ENCODE data around the gene CDK7.

The CDK7 gene

GRCh38 chr5:69242215-69242927, 7.7 kb downstream of the CDK7 start:
- Histone ChIP-seq H3K27me3 (ENCODE audit: control insufficient read depth, low read length) (no peaks in the 10 kb centered on the region), H3F3A (ENCODE audit: control insufficient read depth, insufficient read depth) (no peaks in the 10 kb centered on the region; the same call in 1 of the 2 replicates), H4K20me1 (ENCODE audit: control insufficient read depth, insufficient read depth, low read depth, low read length) (no peaks in the 10 kb centered on the region; the same call in 1 of the 2 replicates), H3K4me2 (ENCODE audit: low read length) (no peak overlapping the region), H3K9me2 (replicated peaks; ENCODE audit: control insufficient read depth, low read length) (no peaks in the 10 kb centered on the region), H3K4me3 (ENCODE audit: low read length) (no peak overlapping the region), H3K4me1 (ENCODE audit: control insufficient read depth, low read length) (peaks cover 1% of the 10 kb centered on the region; the same call in 1 of the 2 replicates), H3K9me3 (ENCODE audit: control insufficient read depth, insufficient read depth, low read length) (peaks cover 3% of the 10 kb centered on the region; the same call in 1 of the 2 replicates), H3K36me3 (ENCODE audit: control insufficient read depth, low read length) (peaks cover 46% of the 10 kb centered on the region), H3K27ac (ENCODE audit: low read depth, low read length) (no peak overlapping the region), H3K79me2 (ENCODE audit: control insufficient read depth, low read length) (peaks cover 90% of the 10 kb centered on the region)
- TF ChIP-seq CTCF (IDR thresholded peaks at IDR 0.05; ENCODE audit: low read depth, low read length, poor library complexity, severe bottlenecking) (no peak), EZH2phosphoT487 (IDR thresholded peaks at IDR 0.05; ENCODE audit: borderline replicate concordance, low read length) (no peak)

- no peak overlapping the region for H3K4me2 ChIP-seq (ENCODE audit: low read length)
- no peaks in the 10 kb centered on the region; the same call in 1 of the 2 replicates for H3F3A ChIP-seq (ENCODE audit: control insufficient read depth, insufficient read depth)
- H3K36me3 ChIP-seq (ENCODE audit: control insufficient read depth, low read length) = peaks cover 23% of the 10 kb centered on the region
- H3K9me2 ChIP-seq (replicated peaks; ENCODE audit: control insufficient read depth, low read length) = no peaks in the 10 kb centered on the region
- H3K4me1 ChIP-seq (ENCODE audit: control insufficient read depth, low read length) = no peaks in the 10 kb centered on the region
- no peaks in the 10 kb centered on the region for H3K27me3 ChIP-seq (ENCODE audit: control insufficient read depth, low read length)
- H3K9me3 ChIP-seq (ENCODE audit: control insufficient read depth, insufficient read depth, low read length) = peaks cover 3% of the 10 kb centered on the region; the same call in 1 of the 2 replicates
- peaks cover 97% of the 10 kb centered on the region for H3K79me2 ChIP-seq (ENCODE audit: control insufficient read depth, low read length)
- H4K20me1 ChIP-seq (ENCODE audit: control insufficient read depth, insufficient read depth, low read depth, low read length) = no peaks in the 10 kb centered on the region
- H3K4me3 ChIP-seq (ENCODE audit: low read length) = no peak overlapping the region
- TF ChIP-seq CTCF (IDR thresholded peaks at IDR 0.05; ENCODE audit: low read depth, low read length, poor library complexity, severe bottlenecking) = no peak
- H3K27ac ChIP-seq (ENCODE audit: low read depth, low read length) = no peak overlapping the region
Observed at GRCh38 chr5:69245031-69245430, 10.3 kb downstream of the CDK7 start.

DNA sequence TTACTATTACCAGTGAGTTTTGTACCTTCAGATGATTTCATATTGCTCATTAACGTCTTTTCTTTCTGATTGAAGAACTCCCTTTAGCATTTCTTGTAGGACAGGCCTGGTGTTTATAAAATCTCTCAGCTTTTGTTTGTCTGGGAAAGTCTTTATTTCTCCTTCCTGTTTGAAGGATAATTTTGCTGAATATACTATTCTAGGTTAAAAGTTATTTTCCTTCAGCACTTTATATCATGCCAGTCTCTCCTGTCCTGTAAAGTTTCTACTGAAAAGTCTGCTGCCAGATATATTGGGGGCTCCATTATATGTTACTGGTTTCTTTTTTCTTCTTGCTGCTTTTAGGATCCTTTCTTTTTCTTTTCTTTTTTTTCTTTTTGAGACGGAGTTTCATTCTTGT, 13.3 kb downstream of the CDK7 start:
- TF ChIP-seq EZH2phosphoT487 (IDR thresholded peaks at IDR 0.05; ENCODE audit: borderline replicate concordance, low read length) = no peak
- no peak overlapping the region for H3K4me2 ChIP-seq (ENCODE audit: low read length)
- no peak overlapping the region for H3K27ac ChIP-seq (ENCODE audit: low read depth, low read length)
- H3K4me1 ChIP-seq (ENCODE audit: control insufficient read depth, low read length) = no peaks in the 10 kb centered on the region
- H4K20me1 ChIP-seq (ENCODE audit: control insufficient read depth, insufficient read depth, low read depth, low read length) = no peaks in the 10 kb centered on the region
- no peaks in the 10 kb centered on the region for H3K9me3 ChIP-seq (ENCODE audit: control insufficient read depth, insufficient read depth, low read length)
- H3F3A ChIP-seq (ENCODE audit: control insufficient read depth, insufficient read depth) = no peaks in the 10 kb centered on the region
- 0 out of 2 replicates have a peak, but pooled peaks cover 2% of the 10 kb centered on the region for H3K36me3 ChIP-seq (ENCODE audit: control insufficient read depth, low read length)
- no peak overlapping the region for H3K4me3 ChIP-seq (ENCODE audit: low read length)
- H3K27me3 ChIP-seq (ENCODE audit: control insufficient read depth, low read length) = no peaks in the 10 kb centered on the region
- H3K79me2 ChIP-seq (ENCODE audit: control insufficient read depth, low read length) = peaks cover 81% of the 10 kb centered on the region
- no peaks in the 10 kb centered on the region for H3K9me2 ChIP-seq (replicated peaks; ENCODE audit: control insufficient read depth, low read length)

DNA sequence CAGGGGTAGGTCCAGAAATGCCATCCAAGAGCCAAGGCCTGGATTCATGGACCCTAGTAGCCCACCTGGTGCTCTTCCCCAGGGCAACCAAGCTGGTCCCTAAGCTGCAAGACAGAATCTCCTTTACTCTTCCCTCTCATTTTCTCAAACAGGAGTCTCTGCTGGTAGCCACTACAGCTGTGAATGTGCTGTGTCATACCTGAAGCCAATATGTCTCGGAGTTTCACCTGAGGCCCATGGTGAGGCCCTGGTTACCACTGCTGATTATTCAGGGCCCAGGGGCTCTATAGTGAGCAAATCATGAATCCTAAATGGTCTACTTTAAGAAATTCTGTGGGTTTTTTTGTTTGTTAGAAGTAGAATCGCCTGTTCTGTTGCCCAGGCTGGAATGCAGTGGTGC, 15.9 kb downstream of the CDK7 start:
- H3K4me1 ChIP-seq (ENCODE audit: control insufficient read depth, low read length) = no peaks in the 10 kb centered on the region
- no peaks in the 10 kb centered on the region for H4K20me1 ChIP-seq (ENCODE audit: control insufficient read depth, insufficient read depth, low read depth, low read length)
- H3K4me3 ChIP-seq (ENCODE audit: low read length) = no peak overlapping the region
- H3K79me2 ChIP-seq (ENCODE audit: control insufficient read depth, low read length) = peaks cover 56% of the 10 kb centered on the region
- no peaks in the 10 kb centered on the region for H3K9me3 ChIP-seq (ENCODE audit: control insufficient read depth, insufficient read depth, low read length)
- no peak overlapping the region for H3K4me2 ChIP-seq (ENCODE audit: low read length)
- H3K27me3 ChIP-seq (ENCODE audit: control insufficient read depth, low read length) = no peaks in the 10 kb centered on the region
- H3K9me2 ChIP-seq (replicated peaks; ENCODE audit: control insufficient read depth, low read length) = no peaks in the 10 kb centered on the region
- TF ChIP-seq CTCF (IDR thresholded peaks at IDR 0.05; ENCODE audit: low read depth, low read length, poor library complexity, severe bottlenecking) (no peak), EZH2phosphoT487 (IDR thresholded peaks at IDR 0.05; ENCODE audit: borderline replicate concordance, low read length) (no peak)
- no peaks in the 10 kb centered on the region for H3F3A ChIP-seq (ENCODE audit: control insufficient read depth, insufficient read depth)
- peaks cover 4% of the 10 kb centered on the region; the same call in 1 of the 2 replicates for H3K36me3 ChIP-seq (ENCODE audit: control insufficient read depth, low read length)
- no peak overlapping the region for H3K27ac ChIP-seq (ENCODE audit: low read depth, low read length)
